ENCODE data around the gene CLEC18A. TPM values are rescaled to one million over a fixed set of nuclear protein-coding genes. Genes with fewer than 3 reads are reported as not detected.
"Not testable (repeated sequence)": the region's sequence is repeated elsewhere in the genome, so short reads cannot be mapped to it uniquely, and the experiment has no call there.

CLEC18A gene
- total RNA-seq, 1 experiment from 2014 or later, result 0.46 TPM

GRCh38 chr16:69965661-69966054 is 14.5 kb downstream of the CLEC18A start:
- peak; percentile 82 for ATAC-seq
- peak overlapping the region; percentile 24 to 27; a peak in 3 of 4 replicates for H3K4me3 ChIP-seq (ENCODE audit: low read depth in 2 of 2, low read length in 2 of 2)
- H3K4me1 ChIP-seq (ENCODE audit: control insufficient read depth, insufficient read depth, low read length); H3K27me3 ChIP-seq (ENCODE audit: control insufficient read depth, insufficient read depth, low read length); H3K27ac ChIP-seq (ENCODE audit: low read length); H3K36me3 ChIP-seq (ENCODE audit: control insufficient read depth, insufficient read depth, low read length); BruUV-seq (replicated peaks); in situ Hi-C loops (cut with HindIII; ENCODE audit: low pct_unique_long_range_greater_than_20kb, low sequenced_read_pairs); CTCF ChIA-PET; intact Hi-C loops (cut with micrococcal nuclease; ENCODE audit: unreplicated experiment); H3K9me3 ChIP-seq (ENCODE audit: control insufficient read depth, insufficient read depth, low read depth, low read length); DNase-seq (ENCODE audit: low read depth, low spot score); POLR2A ChIA-PET: not testable (repeated sequence)

DNA sequence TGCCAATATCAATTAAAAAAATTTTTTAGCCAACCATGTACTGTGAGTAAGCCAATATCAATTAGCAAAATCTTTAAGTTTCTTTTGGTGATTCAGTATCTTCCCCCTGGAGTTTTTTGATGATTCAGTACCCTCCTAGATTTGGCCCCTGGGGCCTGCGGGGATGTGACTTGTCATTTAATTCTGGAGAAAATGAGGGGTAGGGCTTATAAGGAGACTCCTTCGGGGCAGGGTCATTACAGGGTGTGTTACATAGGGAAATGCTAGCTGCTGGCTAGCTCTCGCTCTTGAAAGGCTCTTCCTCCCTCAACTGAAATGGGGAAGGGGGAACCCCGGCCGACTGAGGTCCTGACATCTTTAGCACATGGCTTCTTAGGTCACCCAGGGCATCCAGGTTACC is 16.6 kb downstream of the CLEC18A start:
- POLR2A ChIA-PET; H3K4me1 ChIP-seq (ENCODE audit: control insufficient read depth, insufficient read depth, low read length); CTCF ChIA-PET; ATAC-seq; intact Hi-C loops (cut with micrococcal nuclease; ENCODE audit: unreplicated experiment); H3K9me3 ChIP-seq (ENCODE audit: control insufficient read depth, insufficient read depth, low read depth, low read length); DNase-seq (ENCODE audit: low read depth, low spot score); in situ Hi-C loops (cut with HindIII; ENCODE audit: low pct_unique_long_range_greater_than_20kb, low sequenced_read_pairs); H3K36me3 ChIP-seq (ENCODE audit: control insufficient read depth, insufficient read depth, low read length); H3K27ac ChIP-seq (ENCODE audit: low read length); BruUV-seq (replicated peaks); H3K27me3 ChIP-seq (ENCODE audit: control insufficient read depth, insufficient read depth, low read length); H3K4me3 ChIP-seq (ENCODE audit: low read depth in 2 of 2, low read length in 2 of 2): not testable (repeated sequence)

GRCh38 chr16:69968125-69968524 is 17.0 kb downstream of the CLEC18A start:
- BruUV-seq (replicated peaks); DNase-seq (ENCODE audit: low read depth, low spot score); POLR2A ChIA-PET; H3K27me3 ChIP-seq (ENCODE audit: control insufficient read depth, insufficient read depth, low read length); intact Hi-C loops (cut with micrococcal nuclease; ENCODE audit: unreplicated experiment); H3K27ac ChIP-seq (ENCODE audit: low read length); in situ Hi-C loops (cut with HindIII; ENCODE audit: low pct_unique_long_range_greater_than_20kb, low sequenced_read_pairs); H3K36me3 ChIP-seq (ENCODE audit: control insufficient read depth, insufficient read depth, low read length); ATAC-seq; H3K9me3 ChIP-seq (ENCODE audit: control insufficient read depth, insufficient read depth, low read depth, low read length); CTCF ChIA-PET; H3K4me3 ChIP-seq (ENCODE audit: low read depth in 2 of 2, low read length in 2 of 2); H3K4me1 ChIP-seq (ENCODE audit: control insufficient read depth, insufficient read depth, low read length): not testable (repeated sequence)

GRCh38 chr16:69969657-69970056 is 18.5 kb downstream of the CLEC18A start:
- CTCF ChIA-PET; H3K27ac ChIP-seq (ENCODE audit: low read length); in situ Hi-C loops (cut with HindIII; ENCODE audit: low pct_unique_long_range_greater_than_20kb, low sequenced_read_pairs); POLR2A ChIA-PET; DNase-seq (ENCODE audit: low read depth, low spot score); H3K4me1 ChIP-seq (ENCODE audit: control insufficient read depth, insufficient read depth, low read length); intact Hi-C loops (cut with micrococcal nuclease; ENCODE audit: unreplicated experiment); H3K27me3 ChIP-seq (ENCODE audit: control insufficient read depth, insufficient read depth, low read length); H3K9me3 ChIP-seq (ENCODE audit: control insufficient read depth, insufficient read depth, low read depth, low read length); ATAC-seq; H3K36me3 ChIP-seq (ENCODE audit: control insufficient read depth, insufficient read depth, low read length); BruUV-seq (replicated peaks); H3K4me3 ChIP-seq (ENCODE audit: low read depth in 2 of 2, low read length in 2 of 2): not testable (repeated sequence)

GRCh38 chr16:69972120-69972519 is 21.0 kb downstream of the CLEC18A start:
- H3K4me1 ChIP-seq (ENCODE audit: control insufficient read depth, insufficient read depth, low read length); intact Hi-C loops (cut with micrococcal nuclease; ENCODE audit: unreplicated experiment); CTCF ChIA-PET; in situ Hi-C loops (cut with HindIII; ENCODE audit: low pct_unique_long_range_greater_than_20kb, low sequenced_read_pairs); POLR2A ChIA-PET; H3K9me3 ChIP-seq (ENCODE audit: control insufficient read depth, insufficient read depth, low read depth, low read length); H3K36me3 ChIP-seq (ENCODE audit: control insufficient read depth, insufficient read depth, low read length); BruUV-seq (replicated peaks); H3K4me3 ChIP-seq (ENCODE audit: low read depth in 2 of 2, low read length in 2 of 2); H3K27ac ChIP-seq (ENCODE audit: low read length); H3K27me3 ChIP-seq (ENCODE audit: control insufficient read depth, insufficient read depth, low read length); ATAC-seq; DNase-seq (ENCODE audit: low read depth, low spot score): not testable (repeated sequence)

DNA sequence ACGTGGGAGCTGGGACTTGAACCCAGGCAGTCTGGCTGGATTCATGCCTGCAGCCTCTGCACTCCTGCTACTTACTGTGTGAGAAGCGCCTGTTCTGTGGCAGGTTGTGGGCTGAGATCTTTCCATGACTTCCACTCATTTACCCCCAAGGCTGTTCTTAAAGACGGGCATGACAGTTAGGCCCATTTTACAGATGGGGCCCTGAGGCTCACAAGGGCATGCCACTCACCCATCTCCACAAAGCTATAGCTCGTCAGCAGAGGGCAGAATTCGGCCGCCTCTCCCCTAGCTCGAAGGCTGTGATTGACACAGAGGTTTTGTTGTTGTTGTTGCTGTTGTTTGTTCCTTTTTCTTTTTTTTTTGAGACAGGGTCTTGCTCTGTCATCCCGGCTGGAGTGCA is 21.8 kb downstream of the CLEC18A start:
- POLR2A ChIA-PET; DNase-seq (ENCODE audit: low read depth, low spot score); H3K4me3 ChIP-seq (ENCODE audit: low read depth in 2 of 2, low read length in 2 of 2); H3K27ac ChIP-seq (ENCODE audit: low read length); H3K4me1 ChIP-seq (ENCODE audit: control insufficient read depth, insufficient read depth, low read length); H3K27me3 ChIP-seq (ENCODE audit: control insufficient read depth, insufficient read depth, low read length); H3K36me3 ChIP-seq (ENCODE audit: control insufficient read depth, insufficient read depth, low read length); in situ Hi-C loops (cut with HindIII; ENCODE audit: low pct_unique_long_range_greater_than_20kb, low sequenced_read_pairs); intact Hi-C loops (cut with micrococcal nuclease; ENCODE audit: unreplicated experiment); BruUV-seq (replicated peaks); H3K9me3 ChIP-seq (ENCODE audit: control insufficient read depth, insufficient read depth, low read depth, low read length); ATAC-seq: not testable (repeated sequence)
- CTCF ChIA-PET, result interaction anchor here (0.7 kb wide), 1 partner anchor 136 kb away, joined by 10 read pairs; no protein-coding TSS in a partner anchor

GRCh38 chr16:69985196-69985595 is 34.1 kb downstream of the CLEC18A start:
- H3K4me1 ChIP-seq (ENCODE audit: control insufficient read depth, insufficient read depth, low read length); H3K27ac ChIP-seq (ENCODE audit: low read length); intact Hi-C loops (cut with micrococcal nuclease; ENCODE audit: unreplicated experiment); H3K9me3 ChIP-seq (ENCODE audit: control insufficient read depth, insufficient read depth, low read depth, low read length); H3K27me3 ChIP-seq (ENCODE audit: control insufficient read depth, insufficient read depth, low read length); POLR2A ChIA-PET; BruUV-seq (replicated peaks); DNase-seq (ENCODE audit: low read depth, low spot score); ATAC-seq; H3K4me3 ChIP-seq (ENCODE audit: low read depth in 2 of 2, low read length in 2 of 2); H3K36me3 ChIP-seq (ENCODE audit: control insufficient read depth, insufficient read depth, low read length); in situ Hi-C loops (cut with HindIII; ENCODE audit: low pct_unique_long_range_greater_than_20kb, low sequenced_read_pairs): not testable (repeated sequence)
- CTCF ChIA-PET, result interaction anchor here (0.6 kb wide), 1 partner anchor 508 kb away, joined by 4 read pairs; no protein-coding TSS in a partner anchor

- H3K9me3 ChIP-seq (ENCODE audit: control insufficient read depth, insufficient read depth, low read depth, low read length); H3K27me3 ChIP-seq (ENCODE audit: control insufficient read depth, insufficient read depth, low read length); H3K27ac ChIP-seq (ENCODE audit: low read length); CTCF ChIA-PET; DNase-seq (ENCODE audit: low read depth, low spot score); ATAC-seq; in situ Hi-C loops (cut with HindIII; ENCODE audit: low pct_unique_long_range_greater_than_20kb, low sequenced_read_pairs); H3K36me3 ChIP-seq (ENCODE audit: control insufficient read depth, insufficient read depth, low read length); POLR2A ChIA-PET; intact Hi-C loops (cut with micrococcal nuclease; ENCODE audit: unreplicated experiment); BruUV-seq (replicated peaks); H3K4me1 ChIP-seq (ENCODE audit: control insufficient read depth, insufficient read depth, low read length); H3K4me3 ChIP-seq (ENCODE audit: low read depth in 2 of 2, low read length in 2 of 2): not testable (repeated sequence)
Observed at GRCh38 chr16:69997956-69998355, 46.8 kb downstream of the CLEC18A start.
